Measurements from ENCODE around the gene PTPRT. TPM values are rescaled to one million over a fixed set of nuclear protein-coding genes. Genes with fewer than 3 reads are reported as not detected.

The PTPRT gene
- total RNA-seq, 1 donor from 2014 or later: 23.5 TPM

GRCh38 chr20:42949950-42950349, 239.8 kb downstream of the PTPRT start:
- H3K27ac ChIP-seq: no peak overlapping the region
- no peak overlapping the region for H3K4me3 ChIP-seq
- intact Hi-C loops (cut with DNase I): no loop called here
- H3K27me3 ChIP-seq: no peaks in the 10 kb centered on the region
- H3K36me3 ChIP-seq: no peaks in the 10 kb centered on the region
- no peaks in the 10 kb centered on the region for H3K4me1 ChIP-seq
- no peak for TF ChIP-seq CTCF (IDR thresholded peaks at IDR 0.05)
- no peak for DNase-seq (ENCODE audit: low spot score in 2 of 2)
- no peaks in the 10 kb centered on the region for H3K9me3 ChIP-seq

GRCh38 chr20:42945234-42945994, 244.3 kb downstream of the PTPRT start:
- no peaks in the 10 kb centered on the region for H3K27me3 ChIP-seq
- no peak for DNase-seq (ENCODE audit: low spot score in 2 of 2)
- H3K4me1 ChIP-seq: no peaks in the 10 kb centered on the region
- TF ChIP-seq CTCF (IDR thresholded peaks at IDR 0.05): no peak
- H3K36me3 ChIP-seq: no peaks in the 10 kb centered on the region
- no peak overlapping the region for H3K4me3 ChIP-seq
- no peaks in the 10 kb centered on the region for H3K9me3 ChIP-seq
- H3K27ac ChIP-seq: no peak overlapping the region
- intact Hi-C loops (cut with DNase I): no loop called here

GRCh38 chr20:42941629-42942028, 248.1 kb downstream of the PTPRT start:
- DNase-seq (ENCODE audit: low spot score in 2 of 2): no peak
- H3K9me3 ChIP-seq: no peaks in the 10 kb centered on the region
- intact Hi-C loops (cut with DNase I): no loop called here

GRCh38 chr20:42938441-42939205, 251.1 kb downstream of the PTPRT start:
- no peaks in the 10 kb centered on the region for H3K9me3 ChIP-seq
- no peak for TF ChIP-seq CTCF (IDR thresholded peaks at IDR 0.05)
- no peaks in the 10 kb centered on the region for H3K36me3 ChIP-seq
- intact Hi-C loops (cut with DNase I): no loop called here
- H3K4me3 ChIP-seq: no peak overlapping the region
- no peaks in the 10 kb centered on the region for H3K27me3 ChIP-seq
- no peaks in the 10 kb centered on the region for H3K4me1 ChIP-seq
- DNase-seq (ENCODE audit: low spot score in 2 of 2): no peak
- no peak overlapping the region for H3K27ac ChIP-seq

More at GRCh38 chr20:42941629-42942028, 248.1 kb downstream of the PTPRT start:
- no peaks in the 10 kb centered on the region for H3K36me3 ChIP-seq
- H3K27ac ChIP-seq: no peak overlapping the region
- no peak for TF ChIP-seq CTCF (IDR thresholded peaks at IDR 0.05)
- no peaks in the 10 kb centered on the region for H3K4me1 ChIP-seq
- H3K27me3 ChIP-seq: no peaks in the 10 kb centered on the region
- no peak overlapping the region for H3K4me3 ChIP-seq

GRCh38 chr20:42936482-42936881, 253.2 kb downstream of the PTPRT start:
- Histone ChIP-seq H3K9me3 (no peaks in the 10 kb centered on the region), H3K4me3 (no peak overlapping the region), H3K36me3 (no peaks in the 10 kb centered on the region), H3K27ac (no peak overlapping the region), H3K4me1 (no peaks in the 10 kb centered on the region), H3K27me3 (no peaks in the 10 kb centered on the region)
- TF ChIP-seq CTCF (IDR thresholded peaks at IDR 0.05): no peak
- no peak for DNase-seq (ENCODE audit: low spot score in 2 of 2)
- intact Hi-C loops (cut with DNase I): no loop called here
